ENCODE results near the gene DIPK1B.

DIPK1B gene

DNA sequence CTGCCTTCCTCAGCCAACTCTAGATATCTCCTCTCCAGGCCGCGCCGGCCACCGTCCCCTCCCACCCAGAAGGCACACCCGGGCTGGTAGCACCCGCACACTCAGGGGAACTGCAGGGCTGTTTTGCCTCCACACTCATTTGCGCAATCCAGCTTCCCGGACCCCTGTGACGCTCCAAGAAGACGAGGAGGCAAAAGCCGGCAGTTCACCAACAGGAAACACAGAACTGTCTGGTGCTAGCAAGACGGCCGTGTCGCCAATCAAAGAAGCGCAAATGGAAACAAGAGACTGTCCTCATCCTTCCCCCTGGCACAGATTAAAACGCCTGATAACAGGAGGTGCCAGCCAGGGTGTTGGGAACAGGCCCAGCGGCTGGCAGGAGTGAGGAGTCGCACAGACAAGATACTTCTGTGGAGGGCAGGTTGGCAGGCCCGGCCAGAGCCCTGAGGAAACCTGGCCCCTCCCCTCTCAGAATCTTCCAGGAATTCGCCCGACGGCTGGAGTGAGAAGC, 32.9 kb upstream of the DIPK1B start:
- no peaks in the 10 kb centered on the region for H3K27me3 Mint-ChIP-seq
- no peak for ATAC-seq
- H3K27ac Mint-ChIP-seq = no peak overlapping the region
- no peak overlapping the region for H3K4me3 Mint-ChIP-seq
- no peaks in the 10 kb centered on the region for H3K36me3 Mint-ChIP-seq (ENCODE audit: low read depth)
- H3K4me1 Mint-ChIP-seq = no peaks in the 10 kb centered on the region
- DNase-seq = no peak
- no peaks in the 10 kb centered on the region for H3K9me3 Mint-ChIP-seq

DNA sequence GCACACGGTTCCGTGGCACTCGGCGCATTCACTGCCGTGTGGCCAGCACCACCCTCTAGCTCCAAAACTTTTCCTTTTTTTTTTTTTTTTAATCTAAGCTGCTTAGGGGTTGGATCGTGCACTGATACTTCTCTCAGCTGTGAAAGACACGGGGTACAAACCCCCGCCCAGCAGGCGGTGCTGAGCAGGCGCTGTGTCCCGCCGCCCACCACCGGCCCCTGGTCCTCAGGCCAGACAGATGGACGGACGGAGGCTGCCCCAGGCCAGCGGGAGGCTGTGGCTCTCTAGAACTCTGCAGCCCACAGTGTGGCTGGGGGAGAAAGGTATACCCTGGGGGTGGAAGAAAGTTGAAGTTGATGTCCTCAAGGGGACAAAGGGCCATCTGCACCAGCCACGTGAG, 31.3 kb upstream of the DIPK1B start:
- Mint-ChIP-seq H3K36me3 (ENCODE audit: low read depth) (no peaks in the 10 kb centered on the region), H3K27ac (no peak overlapping the region), H3K27me3 (no peaks in the 10 kb centered on the region), H3K4me3 (no peak overlapping the region), H3K4me1 (no peaks in the 10 kb centered on the region), H3K9me3 (no peaks in the 10 kb centered on the region)
- DNase-seq (no peak), ATAC-seq (no peak)

DNA sequence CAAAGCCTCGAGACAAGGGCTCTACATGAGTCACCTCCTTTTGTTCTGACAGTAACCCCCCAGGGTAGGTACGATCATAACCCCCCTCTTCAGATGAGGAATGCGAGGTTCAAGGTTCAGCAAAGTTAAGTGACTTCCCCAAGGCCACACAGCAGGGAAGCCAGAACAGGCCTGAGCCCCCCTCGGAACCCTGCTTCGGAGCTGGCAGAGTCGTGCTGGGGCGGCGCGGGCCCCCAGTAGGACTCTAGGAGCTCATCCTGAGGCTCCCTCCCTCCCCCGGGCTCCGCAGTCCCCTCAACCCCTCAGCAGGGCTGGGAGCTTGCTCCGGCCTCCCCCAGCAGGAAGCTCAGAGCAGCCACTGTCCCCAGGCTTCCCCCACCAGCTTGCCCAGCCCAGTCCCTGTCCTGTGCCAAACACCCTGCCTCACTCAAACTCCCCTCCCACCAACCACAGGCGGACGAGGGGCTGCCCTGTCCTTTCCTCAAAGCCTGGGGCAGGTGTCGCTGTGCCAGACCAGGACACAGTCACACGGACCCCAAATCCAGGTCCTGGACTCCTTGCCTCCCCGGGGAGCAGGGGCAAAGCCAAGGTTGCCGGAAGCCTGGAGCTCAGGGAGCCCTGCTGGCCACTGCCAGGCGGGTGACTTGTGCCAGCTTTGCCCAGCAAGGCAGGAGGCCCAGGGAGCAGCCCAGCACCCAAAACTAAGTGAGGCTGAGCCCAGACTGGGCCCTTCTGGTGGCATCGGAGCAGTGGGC, 30.2 kb upstream of the DIPK1B start:
- H3K36me3 Mint-ChIP-seq (ENCODE audit: low read depth) = no peaks in the 10 kb centered on the region

DNA sequence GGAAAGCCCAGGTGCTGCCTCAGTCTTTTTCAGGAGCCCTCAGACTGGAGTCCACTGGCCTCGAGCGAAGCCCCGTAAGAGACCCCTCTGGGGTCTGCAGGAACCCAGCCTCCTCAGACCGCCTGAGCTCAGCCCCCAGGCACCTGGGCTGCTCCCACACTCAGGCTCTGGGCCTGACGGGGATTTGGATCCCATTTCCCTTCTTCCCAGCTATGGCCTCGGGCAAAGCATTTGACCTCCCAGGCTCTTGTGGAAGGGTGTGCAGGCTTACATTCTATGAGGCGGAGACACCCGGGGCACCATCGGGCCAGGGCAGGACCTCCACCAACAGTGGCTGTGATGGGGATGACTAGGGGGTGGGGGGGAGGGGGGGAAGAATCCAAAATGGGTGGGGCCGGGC, 29.7 kb upstream of the DIPK1B start:
- ATAC-seq = no peak

More for the DNA sequence above, 30.2 kb upstream of the DIPK1B start:
- Mint-ChIP-seq H3K27ac (no peak overlapping the region), H3K4me3 (no peak overlapping the region), H3K4me1 (peaks cover 2% of the 10 kb centered on the region), H3K9me3 (no peaks in the 10 kb centered on the region), H3K27me3 (no peaks in the 10 kb centered on the region)
- ATAC-seq (no peak), DNase-seq (no peak)

DNA sequence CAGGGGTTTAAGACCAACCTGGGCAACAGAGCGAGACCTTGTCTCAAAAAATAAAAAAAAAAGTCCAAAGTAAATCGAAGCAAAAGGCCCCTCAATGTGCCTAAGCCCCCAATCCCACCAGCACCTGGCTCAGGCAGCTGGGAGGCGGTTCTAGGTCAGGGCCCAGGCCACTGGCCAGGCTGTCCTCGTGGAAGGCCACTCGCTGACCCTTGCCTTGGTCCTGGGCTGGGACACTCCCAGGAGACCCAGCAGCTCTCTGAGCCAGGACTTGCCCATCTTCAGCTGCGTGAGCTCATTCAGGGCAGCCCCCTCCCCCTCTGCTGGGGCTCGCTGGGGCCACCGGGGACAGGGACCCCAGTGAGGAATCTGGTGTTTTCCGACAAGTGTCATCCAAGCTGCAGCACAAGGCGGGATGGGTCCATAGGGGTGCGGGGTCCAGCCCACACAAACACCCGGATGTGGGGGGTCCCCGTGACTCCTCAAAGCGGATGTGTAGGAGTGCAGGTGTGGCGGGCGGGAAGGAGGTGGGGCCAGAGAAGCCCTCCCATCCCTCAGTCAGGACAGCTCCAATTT, 29.1 kb upstream of the DIPK1B start:
- no peaks in the 10 kb centered on the region for H3K9me3 Mint-ChIP-seq
- H3K27ac Mint-ChIP-seq = no peak overlapping the region
- peaks cover 3% of the 10 kb centered on the region for H3K4me1 Mint-ChIP-seq
- H3K36me3 Mint-ChIP-seq (ENCODE audit: low read depth) = no peaks in the 10 kb centered on the region
- H3K4me3 Mint-ChIP-seq = no peak overlapping the region
- ATAC-seq = no peak
- DNase-seq = no peak
- no peaks in the 10 kb centered on the region for H3K27me3 Mint-ChIP-seq

More for the DNA sequence above, 29.7 kb upstream of the DIPK1B start:
- DNase-seq = no peak
- H3K36me3 Mint-ChIP-seq (ENCODE audit: low read depth) = no peaks in the 10 kb centered on the region
- H3K27ac Mint-ChIP-seq = no peak overlapping the region
- H3K9me3 Mint-ChIP-seq = no peaks in the 10 kb centered on the region
- H3K4me3 Mint-ChIP-seq = no peak overlapping the region
- H3K27me3 Mint-ChIP-seq = no peaks in the 10 kb centered on the region
- H3K4me1 Mint-ChIP-seq = peaks cover 2% of the 10 kb centered on the region

DNA sequence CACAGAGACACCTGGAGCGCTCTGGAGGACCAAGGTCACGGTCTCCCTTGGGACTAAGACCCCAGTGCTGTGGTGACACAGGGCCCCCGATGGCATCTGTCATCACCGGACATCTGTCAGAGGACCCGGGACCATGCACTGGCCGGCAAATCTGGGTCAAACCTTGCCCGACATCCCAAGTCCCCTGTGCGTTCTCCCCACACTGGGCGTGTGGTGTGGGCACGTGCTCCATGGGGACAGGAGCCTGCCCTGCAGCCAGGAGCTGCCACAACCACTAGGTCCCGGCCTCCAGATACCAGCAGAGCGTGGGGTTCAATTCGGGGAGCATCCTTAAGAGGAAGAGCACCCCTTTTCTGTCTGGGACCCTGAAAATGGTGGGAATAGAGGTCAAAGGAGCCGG, 28.6 kb upstream of the DIPK1B start:
- H3K4me1 Mint-ChIP-seq = peaks cover 4% of the 10 kb centered on the region
- no peak for DNase-seq
- H3K27me3 Mint-ChIP-seq = no peaks in the 10 kb centered on the region
- H3K36me3 Mint-ChIP-seq (ENCODE audit: low read depth) = no peaks in the 10 kb centered on the region
- H3K4me3 Mint-ChIP-seq = no peak overlapping the region
- no peak for ATAC-seq
- H3K27ac Mint-ChIP-seq = no peak overlapping the region
- no peaks in the 10 kb centered on the region for H3K9me3 Mint-ChIP-seq

DNA sequence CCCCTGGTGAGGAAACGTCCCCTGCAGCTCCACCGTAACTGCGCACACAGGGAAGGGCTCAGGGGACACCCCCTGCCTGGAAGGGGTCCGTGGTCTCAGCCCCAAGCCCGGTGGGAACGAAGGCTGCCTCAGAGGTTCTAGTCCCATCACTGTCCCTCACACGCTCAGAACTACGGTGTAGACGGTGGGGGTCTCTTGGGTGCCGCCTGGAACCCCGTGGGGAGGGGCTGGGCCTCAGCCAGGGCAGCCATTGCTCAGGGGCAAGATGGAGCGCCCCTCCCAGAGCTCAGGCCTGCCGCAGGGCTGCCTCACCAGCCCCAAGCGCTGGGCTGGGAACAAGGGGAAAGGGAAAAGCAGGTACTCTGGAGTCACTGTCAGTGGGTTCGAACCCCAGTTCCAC, 28.0 kb upstream of the DIPK1B start:
- no peaks in the 10 kb centered on the region for H3K9me3 Mint-ChIP-seq
- H3K27ac Mint-ChIP-seq = no peak overlapping the region
- ATAC-seq (no peak), DNase-seq (no peak)
- no peak overlapping the region for H3K4me3 Mint-ChIP-seq
- H3K27me3 Mint-ChIP-seq = peaks cover 2% of the 10 kb centered on the region
- peaks cover 4% of the 10 kb centered on the region for H3K4me1 Mint-ChIP-seq
- no peaks in the 10 kb centered on the region for H3K36me3 Mint-ChIP-seq (ENCODE audit: low read depth)

DNA sequence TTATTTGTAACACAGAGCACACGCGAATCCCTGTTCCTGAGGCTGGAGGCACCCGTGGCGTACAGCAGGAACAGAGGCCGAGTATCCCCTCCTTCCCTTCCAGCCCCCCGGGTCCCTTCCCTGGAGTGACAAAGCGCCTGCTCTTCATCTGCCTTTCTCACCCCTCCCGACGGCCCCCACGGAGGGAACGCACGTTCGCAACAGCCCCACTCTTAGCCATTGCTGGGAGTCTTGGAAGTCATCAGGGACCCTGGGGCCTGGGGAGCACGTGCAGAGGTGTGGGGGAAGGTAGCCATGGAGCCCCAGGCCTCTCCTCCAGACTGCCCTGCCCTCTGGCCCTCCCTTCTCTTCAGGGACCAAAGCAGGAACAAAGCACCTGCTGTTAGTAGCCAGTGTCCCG, 27.6 kb upstream of the DIPK1B start:
- Mint-ChIP-seq H3K4me3 (no peak overlapping the region), H3K9me3 (no peaks in the 10 kb centered on the region), H3K4me1 (peaks cover 4% of the 10 kb centered on the region), H3K27ac (no peak overlapping the region), H3K36me3 (ENCODE audit: low read depth) (no peaks in the 10 kb centered on the region), H3K27me3 (peaks cover 2% of the 10 kb centered on the region)
- DNase-seq = no peak
- ATAC-seq = no peak

DNA sequence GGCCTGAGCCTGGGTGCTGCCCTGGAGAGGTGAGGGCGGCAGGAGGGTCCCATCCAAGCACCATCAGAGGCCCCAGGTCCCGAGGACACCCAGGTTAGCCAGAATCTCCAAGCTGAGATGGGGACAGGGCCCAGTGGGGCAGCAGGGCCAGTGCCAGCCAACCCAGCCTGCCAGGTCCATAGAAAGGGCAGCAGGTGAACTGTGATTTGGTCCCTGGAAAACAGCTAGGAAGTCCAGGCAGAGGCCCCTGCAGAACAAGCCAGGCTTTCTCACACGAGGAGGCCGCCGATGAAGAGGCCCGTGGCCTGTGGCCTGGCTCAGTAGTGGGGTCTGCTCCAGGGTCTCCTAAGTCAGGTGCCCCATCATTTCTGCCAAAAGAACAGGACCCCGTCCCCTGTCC, 27.2 kb upstream of the DIPK1B start:
- Mint-ChIP-seq H3K9me3 (no peaks in the 10 kb centered on the region), H3K4me1 (peaks cover 4% of the 10 kb centered on the region), H3K4me3 (peak overlapping the region; percentile 70), H3K27ac (no peak overlapping the region), H3K36me3 (ENCODE audit: low read depth) (no peaks in the 10 kb centered on the region), H3K27me3 (peaks cover 2% of the 10 kb centered on the region)
- DNase-seq (no peak), ATAC-seq (no peak)

DNA sequence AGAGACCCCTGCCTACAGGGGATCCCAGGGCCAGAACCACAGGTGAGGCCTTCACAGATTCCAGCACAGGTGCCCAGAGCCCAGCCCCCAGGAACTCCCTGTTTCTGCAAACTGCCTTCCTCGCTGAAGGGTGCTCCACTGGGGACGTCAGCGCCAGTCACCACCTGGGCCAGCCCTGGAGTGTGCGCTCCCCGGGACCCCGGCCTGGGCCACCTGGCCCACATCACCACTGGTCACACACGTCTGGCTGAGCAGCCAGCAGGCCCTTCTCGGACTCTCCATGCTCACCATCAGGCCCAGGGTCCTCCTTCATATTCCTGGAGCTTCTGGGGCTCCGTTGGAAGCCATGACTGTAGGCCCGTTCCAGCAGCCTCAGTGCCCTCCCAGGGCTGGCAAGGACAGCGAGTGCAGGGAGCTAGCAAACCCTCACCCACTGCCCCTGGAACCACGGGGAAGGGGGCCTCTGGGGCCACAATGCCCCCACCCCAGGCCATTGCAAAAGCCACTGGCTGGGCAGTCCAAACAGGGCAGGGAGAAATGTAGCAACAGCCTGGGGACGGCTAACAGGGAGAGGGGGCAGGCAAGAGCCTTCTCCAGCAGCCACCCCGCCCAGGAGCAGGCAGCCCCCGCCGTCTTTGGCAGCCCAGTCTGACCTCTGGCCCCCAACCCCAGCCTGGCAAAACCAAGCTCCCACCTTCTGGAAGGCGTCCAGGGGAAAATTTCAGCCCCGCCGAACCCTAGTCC, 26.4 kb upstream of the DIPK1B start:
- peaks cover 4% of the 10 kb centered on the region for H3K4me1 Mint-ChIP-seq
- peak overlapping the region; percentile 70 for H3K4me3 Mint-ChIP-seq
- ATAC-seq (no peak), DNase-seq (no peak)
- H3K27ac Mint-ChIP-seq = no peak overlapping the region
- H3K27me3 Mint-ChIP-seq = peaks cover 2% of the 10 kb centered on the region
- H3K9me3 Mint-ChIP-seq = no peaks in the 10 kb centered on the region
- no peaks in the 10 kb centered on the region for H3K36me3 Mint-ChIP-seq (ENCODE audit: low read depth)

DNA sequence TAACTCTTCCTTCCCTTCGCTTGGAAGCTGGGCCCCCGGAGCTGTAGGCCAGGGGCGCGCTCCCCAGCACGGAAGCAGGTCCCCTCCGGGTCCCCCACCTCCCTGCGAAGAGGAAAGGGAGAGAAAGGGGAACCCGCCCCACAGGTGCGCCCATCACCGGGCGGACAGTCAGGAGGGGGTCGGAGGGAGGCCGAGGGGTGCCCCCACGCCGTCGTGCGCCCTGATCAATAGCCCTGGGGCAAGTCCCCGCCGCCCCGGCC, 25.9 kb upstream of the DIPK1B start:
- DNase-seq (no peak), ATAC-seq (no peak)
- Mint-ChIP-seq H3K27me3 (peaks cover 2% of the 10 kb centered on the region), H3K4me3 (peak overlapping the region; percentile 70), H3K4me1 (peaks cover 4% of the 10 kb centered on the region), H3K36me3 (ENCODE audit: low read depth) (no peaks in the 10 kb centered on the region), H3K9me3 (no peaks in the 10 kb centered on the region), H3K27ac (no peak overlapping the region)

DNA sequence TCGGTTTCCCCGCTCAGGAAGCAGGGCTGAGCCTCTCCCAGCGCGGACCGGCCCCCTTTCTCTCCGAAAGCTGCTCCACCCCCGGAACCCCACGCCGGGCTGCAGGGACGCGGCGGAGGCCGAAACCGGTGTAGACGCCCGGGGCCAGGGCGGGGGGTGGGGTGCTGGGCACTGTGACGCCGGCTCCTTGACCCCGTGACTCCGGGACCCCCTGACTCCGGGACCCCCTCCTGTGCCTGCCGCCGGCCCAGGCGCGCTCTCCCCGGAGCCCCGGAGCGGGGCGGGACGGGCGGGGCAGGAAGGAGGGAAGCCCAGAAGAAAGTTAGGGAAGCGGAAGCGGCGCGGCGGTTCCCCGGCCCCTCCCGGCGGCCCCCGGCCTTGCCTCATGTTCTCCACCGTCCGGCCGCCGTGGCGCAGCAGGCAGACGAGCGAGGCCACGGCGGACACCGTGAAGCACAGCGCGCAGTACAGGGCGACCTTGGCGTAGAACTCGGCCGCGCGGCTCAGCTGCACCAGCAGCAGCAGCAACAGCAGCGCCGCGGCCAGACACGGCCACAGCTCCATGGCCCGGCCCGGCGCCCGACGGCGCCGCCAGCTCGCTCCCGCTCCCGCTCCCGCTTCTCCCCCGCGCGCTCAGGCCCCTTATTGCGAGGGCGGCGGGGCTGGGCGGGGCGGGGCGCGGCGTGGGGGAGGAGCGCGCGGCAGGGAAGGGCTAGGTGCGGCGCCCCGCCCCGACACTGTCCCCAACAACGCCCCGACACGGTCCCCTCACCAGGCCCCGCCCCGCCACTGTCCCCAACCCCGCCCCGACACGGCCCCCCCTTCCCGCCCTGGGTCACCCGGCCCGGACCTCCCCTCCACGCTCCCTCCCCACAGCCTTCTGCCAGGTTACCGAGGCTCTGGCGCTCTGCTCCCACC, 25.3 kb upstream of the DIPK1B start, which contains the start of gene AGPAT2:
Gene AGPAT2 (minus strand): TSS at position 664 of the 918 bp plus-strand sequence. CDS start 100 bp downstream, at position 564.
- Mint-ChIP-seq H3K27me3 (peaks cover 2% of the 10 kb centered on the region), H3K4me3 (peak within 1 kb of the TSS; percentile 70), H3K4me1 (peaks cover 4% of the 10 kb centered on the region), H3K36me3 (ENCODE audit: low read depth) (no peaks in the 10 kb centered on the region), H3K9me3 (no peaks in the 10 kb centered on the region), H3K27ac (no peak within 1 kb of the TSS)
- ATAC-seq = peak; percentile 86
- DNase-seq = peak; percentile 77

DNA sequence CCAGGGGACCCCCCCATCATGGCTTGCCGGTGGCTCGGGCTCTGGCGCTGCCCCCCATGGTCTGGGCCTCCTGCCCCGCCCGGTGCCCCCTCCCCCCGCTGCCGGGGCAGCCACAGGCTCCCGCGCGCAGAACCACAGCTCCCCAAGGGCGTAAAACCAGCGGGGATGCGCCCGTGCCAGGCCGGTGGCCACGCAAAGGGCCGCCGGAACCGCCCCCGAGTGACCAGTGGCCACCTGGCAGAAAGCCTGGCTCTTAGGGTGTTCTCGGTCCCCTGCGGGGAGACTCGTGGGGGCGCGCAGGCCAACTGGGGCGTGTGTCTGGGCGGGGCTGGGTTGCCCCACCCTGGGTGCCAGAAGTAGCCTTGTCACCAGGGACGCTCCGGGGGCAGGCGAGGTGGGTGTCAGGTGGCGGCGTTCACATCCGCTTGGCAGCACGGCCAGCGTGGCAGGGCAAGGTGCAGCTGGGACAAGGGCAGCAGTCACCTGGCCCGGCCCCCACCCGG, 24.6 kb upstream of the DIPK1B start:
- peaks cover 4% of the 10 kb centered on the region for H3K4me1 Mint-ChIP-seq
- no peaks in the 10 kb centered on the region for H3K36me3 Mint-ChIP-seq (ENCODE audit: low read depth)
- no peak overlapping the region for H3K4me3 Mint-ChIP-seq
- H3K9me3 Mint-ChIP-seq = no peaks in the 10 kb centered on the region
- no peak for DNase-seq
- ATAC-seq = no peak
- H3K27me3 Mint-ChIP-seq = peaks cover 2% of the 10 kb centered on the region
- no peak overlapping the region for H3K27ac Mint-ChIP-seq
